GM13976 (cell line): ENCODE results near the gene UNC13B.

Experiments
- DNase-seq: peaks from one replicate; pipeline ENCODE4 v3.0.0; 2012; ENCODE audit warnings: low spot score
- CTCF ChIP-seq: IDR thresholded peaks from 2 replicates; pipeline ENCODE4 v1.5.1; 2012; ENCODE audit warnings: borderline replicate concordance, mild to moderate bottlenecking; ENCODE audit not compliant: insufficient read depth; ENCODE audit errors: extremely low read depth, missing control alignments, control extremely low read depth
- in situ Hi-C: fragments of 300-500 bp; cut with MboI; formaldehyde crosslinking; loops from one replicate; pipeline ENCODE4 v1.12.0; 2022; ENCODE audit warnings: low sequenced_read_pairs, mixed read lengths, inconsistent platforms; ENCODE audit not compliant: unreplicated experiment

Gene UNC13B

GRCh38 chr9:35366627-35367026, 204.8 kb downstream of the UNC13B start:
- in situ Hi-C loops = no loop called here
- no peak for TF ChIP-seq CTCF
- no peak for DNase-seq

GRCh38 chr9:35367451-35367850, 205.6 kb downstream of the UNC13B start:
- in situ Hi-C loops = no loop called here
- no peak for DNase-seq
- TF ChIP-seq CTCF = no peak

GRCh38 chr9:35370241-35370640, 208.4 kb downstream of the UNC13B start:
- no peak for TF ChIP-seq CTCF
- in situ Hi-C loops = no loop called here
- DNase-seq = no peak

- DNase-seq = no peak
- no peak for TF ChIP-seq CTCF
- in situ Hi-C loops = no loop called here
Measured at GRCh38 chr9:35374436-35374835, 212.6 kb downstream of the UNC13B start.

- in situ Hi-C loops = no loop called here
- no peak for DNase-seq
- no peak for TF ChIP-seq CTCF
Measured at GRCh38 chr9:35374910-35375309, 213.1 kb downstream of the UNC13B start.

- no peak for DNase-seq
- TF ChIP-seq CTCF = no peak
- in situ Hi-C loops = no loop called here
Measured at GRCh38 chr9:35380039-35380438, 218.2 kb downstream of the UNC13B start.

GRCh38 chr9:35380619-35381018, 218.8 kb downstream of the UNC13B start:
- in situ Hi-C loops = no loop called here
- no peak for TF ChIP-seq CTCF
- DNase-seq = no peak
